D721Med (cell line): Measurements from ENCODE around the gene SGMS1.

Source experiments
- DNase-seq: peaks from one replicate; pipeline ENCODE4 v3.0.0; 2011; ENCODE audit warnings: low spot score; ENCODE audit not compliant: insufficient read length
- FAIRE-seq: peaks from 2 replicates; lab custom pipeline; 2011; peaks lifted over from hg19 to GRCh38; lab: Jason Lieb, UNC
- TF ChIP-seq, protein P1 (sequence below): IDR thresholded peaks from 2 replicates; pipeline ENCODE4 v1.5.1; 2012; ENCODE audit warnings: mild to moderate bottlenecking, control low read depth; ENCODE audit not compliant: insufficient read depth; ENCODE audit errors: missing control alignments

The SGMS1 gene

DNA sequence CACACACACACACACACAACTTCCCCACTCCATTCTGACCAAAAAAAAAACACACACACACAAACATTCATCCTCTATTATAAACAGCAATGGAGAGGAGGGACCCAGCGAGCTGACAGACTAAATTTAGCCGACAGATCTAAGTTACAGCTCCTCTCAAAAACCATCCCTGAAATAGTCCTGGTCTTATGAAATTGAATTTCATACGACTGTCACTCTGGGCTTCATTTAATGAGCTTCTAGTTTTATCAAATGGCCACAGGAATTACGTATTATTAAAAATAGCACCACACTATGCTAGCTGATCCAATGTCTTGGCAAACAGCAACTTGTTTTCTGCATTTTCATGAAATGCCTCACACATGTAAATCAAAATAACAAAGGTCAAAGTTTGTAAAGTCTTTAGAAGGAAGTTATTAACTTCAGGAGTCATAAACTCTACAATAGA is 241.2 kb downstream of the SGMS1 start:
- no peak for FAIRE-seq
- DNase-seq = no peak

DNA sequence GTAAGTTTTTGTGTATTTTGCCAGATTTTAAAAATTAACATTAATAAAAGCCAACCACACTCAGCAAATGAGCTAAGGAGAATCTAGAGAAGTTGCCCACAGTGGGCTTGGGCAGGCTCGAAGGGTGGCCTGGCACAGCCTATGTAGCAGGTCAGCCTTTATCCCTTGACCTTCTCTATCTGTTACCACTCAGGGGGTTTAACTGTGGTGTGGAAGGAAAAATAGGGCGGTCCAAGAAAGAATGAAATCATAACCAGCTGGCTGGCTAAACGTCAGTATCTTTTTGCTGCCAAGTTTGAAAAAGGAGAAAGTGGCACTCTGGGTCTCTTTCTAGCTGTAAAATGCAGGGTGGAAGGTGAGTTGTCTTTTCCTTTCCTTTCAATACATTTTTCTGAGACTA is 242.1 kb downstream of the SGMS1 start:
- no peak for FAIRE-seq
- TF ChIP-seq, protein P1, sequence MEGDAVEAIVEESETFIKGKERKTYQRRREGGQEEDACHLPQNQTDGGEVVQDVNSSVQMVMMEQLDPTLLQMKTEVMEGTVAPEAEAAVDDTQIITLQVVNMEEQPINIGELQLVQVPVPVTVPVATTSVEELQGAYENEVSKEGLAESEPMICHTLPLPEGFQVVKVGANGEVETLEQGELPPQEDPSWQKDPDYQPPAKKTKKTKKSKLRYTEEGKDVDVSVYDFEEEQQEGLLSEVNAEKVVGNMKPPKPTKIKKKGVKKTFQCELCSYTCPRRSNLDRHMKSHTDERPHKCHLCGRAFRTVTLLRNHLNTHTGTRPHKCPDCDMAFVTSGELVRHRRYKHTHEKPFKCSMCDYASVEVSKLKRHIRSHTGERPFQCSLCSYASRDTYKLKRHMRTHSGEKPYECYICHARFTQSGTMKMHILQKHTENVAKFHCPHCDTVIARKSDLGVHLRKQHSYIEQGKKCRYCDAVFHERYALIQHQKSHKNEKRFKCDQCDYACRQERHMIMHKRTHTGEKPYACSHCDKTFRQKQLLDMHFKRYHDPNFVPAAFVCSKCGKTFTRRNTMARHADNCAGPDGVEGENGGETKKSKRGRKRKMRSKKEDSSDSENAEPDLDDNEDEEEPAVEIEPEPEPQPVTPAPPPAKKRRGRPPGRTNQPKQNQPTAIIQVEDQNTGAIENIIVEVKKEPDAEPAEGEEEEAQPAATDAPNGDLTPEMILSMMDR = no peak
- no peak for DNase-seq

More for the DNA sequence above, 241.2 kb downstream of the SGMS1 start:
- TF ChIP-seq, protein P1 = no peak

DNA sequence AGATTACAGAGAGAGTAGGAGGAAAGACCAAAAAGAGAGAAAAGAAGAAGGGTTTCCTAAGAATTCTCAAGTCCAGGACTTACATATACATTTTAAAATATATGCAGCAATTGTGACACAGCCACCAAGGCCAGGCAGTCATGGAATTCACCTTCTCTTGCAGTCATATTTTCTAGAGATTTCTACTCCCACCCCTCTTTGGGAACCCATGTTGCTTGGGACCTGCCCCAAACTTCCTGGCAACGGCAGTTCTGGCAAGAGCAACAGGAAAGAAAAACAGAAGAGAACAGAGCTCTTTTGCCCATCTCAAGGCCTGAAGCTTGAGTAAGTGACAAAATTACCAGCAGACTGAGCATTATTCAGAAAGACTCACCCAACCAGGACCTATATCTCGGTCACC is 244.1 kb downstream of the SGMS1 start:
- DNase-seq (no peak), FAIRE-seq (no peak)
- TF ChIP-seq, protein P1 = no peak

DNA sequence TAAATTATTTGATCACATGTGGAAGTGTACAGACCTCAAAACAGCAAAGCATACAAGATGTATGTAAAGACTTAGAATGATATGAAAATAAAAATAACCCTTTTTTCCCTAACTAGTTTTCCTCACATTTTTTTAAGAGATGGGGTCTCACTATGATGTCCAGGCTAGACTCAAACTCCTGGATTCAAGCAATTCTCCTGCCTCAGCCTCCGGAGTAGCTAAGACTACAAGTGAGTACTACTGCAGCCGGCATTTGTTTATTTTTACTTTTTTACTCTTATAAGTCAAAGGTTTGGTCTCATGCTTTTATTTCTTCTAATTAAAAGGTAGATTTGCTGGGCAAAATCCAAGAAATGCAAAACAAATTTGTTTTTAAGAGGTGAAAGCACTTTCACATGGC is 248.0 kb downstream of the SGMS1 start:
- no peak for FAIRE-seq
- no peak for DNase-seq
- TF ChIP-seq, protein P1 = no peak

DNA sequence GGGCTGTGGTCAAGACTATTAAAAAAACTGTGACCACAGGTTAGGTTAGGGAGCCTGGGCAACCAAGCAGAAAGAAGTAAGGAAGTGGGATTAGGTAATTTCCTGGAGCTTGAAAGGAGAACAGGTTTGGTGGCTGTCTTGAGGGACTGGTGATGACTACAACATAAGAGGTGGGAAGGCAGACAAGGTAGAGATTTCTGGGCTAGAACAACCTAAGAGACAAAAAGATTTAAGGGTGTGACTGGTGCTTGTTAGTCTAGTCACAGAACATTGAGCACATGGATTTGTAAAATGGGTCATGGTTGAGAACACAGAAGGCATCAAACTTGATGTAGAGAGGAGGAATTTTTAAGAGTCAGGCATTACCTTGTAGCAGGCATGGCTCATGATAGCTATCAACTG is 248.7 kb downstream of the SGMS1 start:
- no peak for FAIRE-seq
- DNase-seq = no peak
- TF ChIP-seq, protein P1 = no peak

DNA sequence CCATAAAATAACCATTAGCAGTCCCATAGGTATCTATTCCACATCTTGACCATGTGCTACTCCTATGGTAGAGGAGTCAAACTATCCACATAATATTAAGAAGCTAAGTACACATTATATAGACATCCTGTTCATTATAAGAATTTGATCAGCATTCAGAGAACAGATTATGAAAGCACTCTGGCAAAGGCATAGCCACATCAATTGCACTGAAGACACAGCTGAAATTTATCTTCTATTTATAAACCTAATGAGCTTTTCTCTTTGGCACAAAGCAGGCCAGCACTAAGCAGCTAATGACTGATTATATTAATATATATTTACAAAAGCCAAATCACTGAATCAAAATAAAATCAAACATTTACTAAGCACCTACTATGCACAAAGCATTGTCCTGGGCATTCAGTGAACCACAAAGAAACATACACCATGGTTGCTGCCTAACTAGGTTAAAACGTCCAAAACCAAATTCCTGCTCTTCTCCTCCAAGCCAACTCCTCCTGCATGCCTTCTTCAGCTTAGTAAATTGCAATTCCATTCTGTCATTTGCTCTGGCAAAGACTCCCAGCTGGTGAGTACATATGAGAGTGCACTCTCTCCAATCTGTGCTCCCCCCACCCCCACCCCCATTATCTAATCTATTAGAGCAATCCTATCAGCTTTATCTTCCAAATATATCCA is 249.8 kb downstream of the SGMS1 start:
- no peak for FAIRE-seq
- TF ChIP-seq, protein P1 = no peak

DNA sequence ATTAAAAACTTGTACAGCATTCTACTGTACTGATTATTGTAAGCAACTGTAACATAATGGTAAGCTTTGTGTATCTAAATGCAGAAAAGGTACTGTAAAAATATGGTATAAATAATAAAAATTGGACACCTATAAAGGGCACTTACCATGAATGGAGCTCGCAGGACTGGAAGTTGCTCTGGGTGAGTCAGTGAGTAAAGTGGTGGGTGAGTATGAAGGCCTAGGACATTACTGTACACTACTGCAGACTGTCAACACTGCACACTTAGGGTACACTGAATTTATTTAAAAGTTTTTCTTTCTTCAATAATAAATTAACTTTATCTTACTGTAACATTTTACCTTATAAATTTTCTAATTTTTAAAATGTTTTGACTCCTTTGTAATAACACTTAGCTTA is 253.8 kb downstream of the SGMS1 start:
- FAIRE-seq (no peak), DNase-seq (no peak)
- TF ChIP-seq, protein P1 = no peak

More for the DNA sequence above, 249.8 kb downstream of the SGMS1 start:
- DNase-seq = no peak
